Erythroblast (primary cell): Measurements from ENCODE around the gene SMARCB1.

Experiments
- DNase-seq, 2 experiments: peaks; one replicate each; lab custom pipeline; 2025; lab: John Stamatoyannopoulos, UW
- GATA1 ChIP-seq: IDR thresholded peaks from 2 replicates; pipeline ENCODE4 v1.6.1; 2011; ENCODE audit warnings: low read depth, mild to moderate bottlenecking, control low read depth, low read length, moderate library complexity
- POLR2A ChIP-seq: IDR thresholded peaks from 2 replicates; pipeline ENCODE4 v1.6.1; 2011; ENCODE audit warnings: mild to moderate bottlenecking, low read length

SMARCB1 gene

GRCh38 chr22:23838681-23839468 lies 52.1 kb downstream of the SMARCB1 start, which contains the start of gene DERL3:
TSS of gene DERL3 (minus strand) at chr22:23839006. CDS start at chr22:23838987, 19 bp downstream.
- no peak for TF ChIP-seq POLR2A
- DNase-seq = peak; percentile 95 to 98

GRCh38 chr22:23840026-23840425 lies 53.3 kb downstream of the SMARCB1 start:
- no peak for DNase-seq
- TF ChIP-seq GATA1 (no peak), POLR2A (no peak)

GRCh38 chr22:23841292-23841691 lies 54.5 kb downstream of the SMARCB1 start:
- no peak for TF ChIP-seq POLR2A
- TF ChIP-seq GATA1 = no peak
- no peak for DNase-seq

- TF ChIP-seq GATA1 (no peak), POLR2A (no peak)
- DNase-seq = no peak
These were observed 55.1 kb downstream of the SMARCB1 start for GRCh38 chr22:23841736-23842445.

GRCh38 chr22:23842599-23842998 lies 55.8 kb downstream of the SMARCB1 start:
- no peak for DNase-seq
- TF ChIP-seq POLR2A = no peak
- no peak for TF ChIP-seq GATA1

GRCh38 chr22:23844739-23845202 lies 58.0 kb downstream of the SMARCB1 start:
- no peak for DNase-seq
- TF ChIP-seq POLR2A (no peak), GATA1 (no peak)

GRCh38 chr22:23845265-23846080 lies 58.7 kb downstream of the SMARCB1 start:
- TF ChIP-seq GATA1 (no peak), POLR2A (no peak)
- DNase-seq = no peak

GRCh38 chr22:23846081-23846469 lies 59.3 kb downstream of the SMARCB1 start:
- no peak for TF ChIP-seq GATA1
- DNase-seq = no peak

- TF ChIP-seq GATA1 = no peak
- TF ChIP-seq POLR2A = no peak
- no peak for DNase-seq
These were observed 60.6 kb downstream of the SMARCB1 start for GRCh38 chr22:23847310-23847920.

GRCh38 chr22:23847991-23848864 lies 61.5 kb downstream of the SMARCB1 start:
- no peak for DNase-seq
- TF ChIP-seq GATA1 (no peak), POLR2A (no peak)

- no peak for TF ChIP-seq GATA1
- TF ChIP-seq POLR2A = no peak
- DNase-seq = peak; percentile 70 to 83
These were observed 62.5 kb downstream of the SMARCB1 start for GRCh38 chr22:23849009-23850006.
